Posterior vena cava (tissue), 2 donors: ENCODE results near the gene PPP1R36. TPM values are rescaled to one million over a fixed set of nuclear protein-coding genes. Genes with fewer than 3 reads are reported as not detected.
"Not testable (repeated sequence)": the region's sequence is repeated elsewhere in the genome, so short reads cannot be mapped to it uniquely, and the experiment has no call there.

ENCODE experiments used
- DNase-seq: peaks from one replicate; pipeline ENCODE4 v3.0.0-alpha.2; 2020; ENCODE audit warnings: low spot score
- intact Hi-C, 2 donors: fragments of 100-400 bp; cut with DNase I; formaldehyde crosslinking; loops; one replicate each; pipeline versions ENCODE4 v1.14.1 to v1.14.2; 2022 to 2023
- total RNA-seq, 2 donors: library from RNA; stranded (reverse); fragmentation: NEBNext Ultra II Directional; extraction: Animal tissue kit (Norgen Biotek cat#: 25700); gene quantifications; one replicate each; pipeline ENCODE4 v1.2.1, GENCODE V29; 2021
- donor health status: DM: yes; HTN: yes; CAD: no.
- donor health status: DM: yes; HTN: yes; CAD: no.

Gene PPP1R36
- total RNA-seq, 2 donors from 2014 or later: 0.62 to 0.65 TPM

DNA sequence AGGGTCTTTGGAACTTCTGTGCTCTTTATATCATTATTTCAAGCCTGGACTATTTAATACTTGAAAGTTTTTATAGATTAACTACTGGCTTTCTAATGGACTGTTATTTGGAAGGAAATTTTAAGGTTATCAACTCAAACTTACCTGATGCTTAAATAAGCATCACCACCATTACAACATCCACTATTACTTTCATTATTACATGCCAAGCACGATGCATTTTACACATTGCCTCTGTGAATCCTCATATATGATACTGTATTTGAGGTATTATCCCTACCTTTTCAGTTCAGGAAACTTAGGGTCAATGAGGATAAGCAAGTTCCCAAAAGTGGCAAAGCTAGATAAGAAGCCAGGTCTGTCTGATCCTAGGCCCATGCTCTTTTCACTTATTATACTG, 32.8 kb upstream of the PPP1R36 start:
- intact Hi-C loops: no loop called here
- DNase-seq: no peak

DNA sequence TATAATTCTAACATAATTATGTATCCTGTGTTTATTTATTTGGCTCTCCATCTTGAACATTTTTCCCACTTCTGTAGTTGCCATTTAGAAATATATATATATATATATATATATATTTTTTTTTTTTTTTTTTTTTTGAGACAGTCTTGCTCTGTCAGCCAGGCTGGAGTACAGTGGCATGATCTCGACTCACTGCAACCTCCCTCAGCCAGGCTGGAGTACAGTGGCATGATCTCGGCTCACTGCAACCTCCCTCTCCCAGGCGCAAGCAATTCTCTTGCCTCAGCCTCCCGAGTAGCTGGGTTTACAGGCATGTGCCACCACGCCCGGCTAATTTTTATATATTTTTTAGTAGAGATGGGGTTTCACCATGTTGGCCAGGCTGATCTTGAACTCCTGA, 32.1 kb upstream of the PPP1R36 start:
- intact Hi-C loops, DNase-seq: not testable (repeated sequence)

DNA sequence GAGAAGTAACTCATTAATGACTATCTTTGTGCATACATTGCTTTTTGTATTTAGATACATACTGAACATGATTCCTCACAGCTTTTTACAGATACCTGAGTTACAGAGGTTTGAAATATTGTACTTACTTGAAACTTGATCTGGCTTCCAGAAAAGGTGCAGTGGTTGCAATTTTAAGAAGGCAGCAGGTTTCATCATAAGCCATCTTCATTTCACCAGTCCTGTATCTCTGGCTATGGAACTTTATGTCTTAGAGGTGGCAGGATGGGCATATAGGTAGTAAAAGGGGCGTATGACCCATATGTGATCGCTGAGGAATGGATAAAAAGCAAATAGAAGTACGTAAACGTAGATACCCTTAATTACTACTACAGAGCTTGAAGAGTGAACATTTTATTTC, 31.5 kb upstream of the PPP1R36 start:
- intact Hi-C loops: no loop called here
- DNase-seq: no peak

DNA sequence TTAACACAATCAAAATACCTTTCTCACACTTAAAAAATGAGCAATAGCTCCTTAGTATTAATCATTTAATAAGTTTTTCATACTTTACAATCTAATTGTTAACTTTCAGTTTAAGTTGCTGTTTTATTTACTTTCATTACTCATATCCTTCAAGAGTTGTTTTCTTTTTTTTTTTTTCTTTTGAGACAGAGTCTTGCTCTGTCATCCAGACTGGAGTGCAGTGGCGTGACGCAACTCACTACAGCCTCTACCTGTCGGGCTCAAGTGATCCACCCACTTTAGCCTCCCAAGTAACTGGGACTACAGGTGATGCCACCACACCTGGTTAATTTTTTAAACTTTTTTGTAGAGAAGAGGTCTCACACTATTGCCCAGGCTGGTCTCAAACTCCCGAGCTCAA, 29.1 kb upstream of the PPP1R36 start:
- intact Hi-C loops: no loop called here
- no peak for DNase-seq

DNA sequence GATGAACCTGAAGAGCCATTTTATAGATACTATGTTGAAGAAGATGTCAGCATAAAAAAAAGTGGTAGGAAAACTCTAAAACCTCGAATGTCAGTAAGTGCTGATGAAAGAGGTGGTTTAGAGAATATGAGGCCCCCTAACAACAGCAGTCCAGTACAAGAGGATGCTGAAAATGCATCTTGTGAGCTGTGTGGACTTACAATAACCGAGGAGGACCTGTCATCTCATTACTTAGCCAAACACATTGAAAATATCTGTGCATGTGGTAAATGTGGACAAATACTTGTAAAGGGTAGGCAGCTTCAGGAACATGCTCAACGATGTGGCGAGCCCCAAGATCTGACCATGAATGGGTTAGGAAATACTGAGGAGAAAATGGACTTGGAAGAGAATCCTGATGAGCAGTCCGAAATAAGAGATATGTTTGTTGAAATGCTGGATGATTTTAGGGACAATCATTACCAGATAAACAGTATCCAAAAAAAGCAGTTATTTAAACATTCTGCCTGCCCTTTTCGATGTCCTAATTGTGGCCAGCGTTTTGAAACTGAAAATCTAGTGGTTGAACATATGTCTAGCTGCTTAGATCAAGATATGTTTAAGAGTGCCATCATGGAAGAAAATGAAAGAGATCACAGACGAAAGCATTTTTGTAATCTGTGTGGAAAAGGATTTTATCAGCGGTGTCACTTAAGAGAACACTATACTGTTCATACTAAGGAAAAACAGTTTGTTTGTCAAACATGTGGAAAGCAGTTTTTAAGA, 27.0 kb upstream of the PPP1R36 start:
- intact Hi-C loops: no loop called here
- no peak for DNase-seq

DNA sequence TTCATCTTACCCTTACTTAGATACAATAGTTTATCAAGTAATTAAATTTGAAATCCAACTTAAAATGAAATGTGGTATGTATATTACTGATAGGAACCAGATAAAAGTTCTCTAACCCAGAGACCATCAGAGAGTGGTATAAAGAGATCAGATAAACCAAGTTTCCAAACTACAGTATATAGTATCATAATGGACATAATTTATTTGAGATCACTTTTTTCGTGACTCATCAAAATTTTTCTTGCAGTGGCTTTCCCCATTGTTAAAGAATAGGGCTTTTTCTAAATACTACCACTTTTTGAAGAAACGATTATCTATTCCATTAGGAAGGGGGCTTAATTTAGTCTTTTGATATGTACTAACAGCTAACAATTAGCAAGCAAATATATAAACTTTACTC, 24.4 kb upstream of the PPP1R36 start:
- DNase-seq: no peak
- intact Hi-C loops: no loop called here

DNA sequence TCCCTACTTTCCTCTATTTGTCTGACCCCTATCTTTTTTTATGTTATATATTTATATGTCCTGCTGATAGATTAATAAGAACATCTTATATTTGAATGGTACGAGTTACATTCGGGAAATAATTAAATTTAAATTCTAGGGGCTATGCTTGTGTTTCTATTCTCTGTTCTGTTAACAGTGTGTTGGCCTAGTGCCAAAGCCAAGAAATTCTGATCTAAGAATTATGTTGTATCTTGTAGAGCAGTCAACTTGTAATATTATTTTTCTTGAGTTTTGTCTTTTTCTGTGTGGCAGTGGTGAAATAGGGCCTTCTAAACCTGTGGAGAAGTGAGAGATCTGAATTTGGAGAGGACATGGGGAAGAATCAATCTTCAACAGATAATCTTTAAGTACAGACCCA, 18.2 kb upstream of the PPP1R36 start:
- DNase-seq: no peak
- intact Hi-C loops: no loop called here

DNA sequence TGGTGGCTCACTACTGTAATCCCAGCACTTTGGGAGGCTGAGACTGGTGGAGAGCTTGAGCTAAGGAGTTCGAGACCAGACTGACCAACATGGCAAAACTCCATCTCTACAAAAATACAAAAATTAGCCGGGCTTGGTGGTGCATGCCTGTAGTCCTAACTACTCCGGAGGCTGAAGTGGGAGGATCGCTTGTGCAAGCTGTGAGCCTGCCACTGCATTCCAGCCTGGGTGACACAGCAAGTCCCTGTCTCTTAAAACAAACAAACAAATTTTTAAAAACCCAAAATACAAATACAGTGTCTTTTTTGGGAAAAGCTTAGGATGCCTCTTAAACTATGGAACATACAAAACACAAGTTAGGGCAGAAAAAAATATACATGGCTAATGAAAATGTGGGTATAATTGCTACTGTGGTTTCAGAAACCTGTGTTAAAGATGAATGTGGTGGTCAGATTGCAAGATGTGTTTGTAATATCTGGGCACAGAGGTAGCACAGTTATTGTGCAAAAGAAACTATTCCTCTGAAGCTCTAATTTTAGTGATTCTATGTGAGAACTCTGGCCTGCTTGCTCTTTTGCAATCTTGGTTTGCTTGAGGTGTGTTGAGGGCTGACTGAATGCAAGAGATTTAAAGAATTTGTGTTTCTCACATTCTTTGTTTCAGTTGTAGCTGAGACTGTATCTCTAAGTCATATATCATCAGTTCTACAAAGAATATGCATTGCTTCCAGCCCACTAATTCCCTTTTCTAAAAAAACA, 13.1 kb upstream of the PPP1R36 start:
- DNase-seq: no peak
- intact Hi-C loops: no loop called here

DNA sequence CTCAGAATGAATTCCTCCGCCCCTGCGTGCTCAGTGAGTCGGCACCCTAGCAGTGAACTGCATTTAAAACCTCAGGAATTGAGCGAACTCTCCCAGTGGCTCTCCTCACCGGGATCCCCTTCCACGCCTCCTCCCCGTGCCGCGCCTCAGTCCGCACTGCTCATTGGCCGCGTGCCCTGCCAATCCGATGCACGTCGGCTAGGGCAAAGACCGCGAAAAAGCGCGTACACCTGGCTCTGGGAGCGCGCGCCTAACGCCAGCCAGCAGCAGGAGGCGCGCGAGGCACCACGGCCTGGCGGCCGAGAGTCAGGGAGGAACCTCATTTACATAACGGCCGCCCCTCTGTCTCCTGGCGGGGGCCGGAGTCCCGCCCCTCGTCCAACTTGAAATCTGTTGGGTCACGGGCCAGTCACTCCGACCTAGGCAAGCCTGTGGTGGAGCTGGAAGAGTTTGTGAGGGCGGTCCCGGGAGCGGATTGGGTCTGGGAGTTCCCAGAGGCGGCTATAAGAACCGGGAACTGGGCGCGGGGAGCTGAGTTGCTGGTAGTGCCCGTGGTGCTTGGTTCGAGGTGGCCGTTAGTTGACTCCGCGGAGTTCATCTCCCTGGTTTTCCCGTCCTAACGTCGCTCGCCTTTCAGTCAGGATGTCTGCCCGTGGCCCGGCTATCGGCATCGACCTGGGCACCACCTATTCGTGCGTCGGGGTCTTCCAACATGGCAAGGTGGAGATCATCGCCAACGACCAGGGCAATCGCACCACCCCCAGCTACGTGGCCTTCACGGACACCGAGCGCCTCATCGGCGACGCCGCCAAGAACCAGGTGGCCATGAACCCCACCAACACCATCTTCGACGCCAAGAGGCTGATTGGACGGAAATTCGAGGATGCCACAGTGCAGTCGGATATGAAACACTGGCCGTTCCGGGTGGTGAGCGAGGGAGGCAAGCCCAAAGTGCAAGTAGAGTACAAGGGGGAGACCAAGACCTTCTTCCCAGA, 9.3 kb upstream of the PPP1R36 start, which contains the start of gene HSPA2:
TSS of gene HSPA2 (plus strand) at position 534 of the 995 bp plus-strand sequence. CDS start at position 643, 109 bp downstream.
- peak; percentile 100 for DNase-seq
- intact Hi-C loops: loop anchor here (5.0 to 10.0 kb wide), 2 partner anchors 94 to 97 kb away; no protein-coding TSS in a partner anchor

DNA sequence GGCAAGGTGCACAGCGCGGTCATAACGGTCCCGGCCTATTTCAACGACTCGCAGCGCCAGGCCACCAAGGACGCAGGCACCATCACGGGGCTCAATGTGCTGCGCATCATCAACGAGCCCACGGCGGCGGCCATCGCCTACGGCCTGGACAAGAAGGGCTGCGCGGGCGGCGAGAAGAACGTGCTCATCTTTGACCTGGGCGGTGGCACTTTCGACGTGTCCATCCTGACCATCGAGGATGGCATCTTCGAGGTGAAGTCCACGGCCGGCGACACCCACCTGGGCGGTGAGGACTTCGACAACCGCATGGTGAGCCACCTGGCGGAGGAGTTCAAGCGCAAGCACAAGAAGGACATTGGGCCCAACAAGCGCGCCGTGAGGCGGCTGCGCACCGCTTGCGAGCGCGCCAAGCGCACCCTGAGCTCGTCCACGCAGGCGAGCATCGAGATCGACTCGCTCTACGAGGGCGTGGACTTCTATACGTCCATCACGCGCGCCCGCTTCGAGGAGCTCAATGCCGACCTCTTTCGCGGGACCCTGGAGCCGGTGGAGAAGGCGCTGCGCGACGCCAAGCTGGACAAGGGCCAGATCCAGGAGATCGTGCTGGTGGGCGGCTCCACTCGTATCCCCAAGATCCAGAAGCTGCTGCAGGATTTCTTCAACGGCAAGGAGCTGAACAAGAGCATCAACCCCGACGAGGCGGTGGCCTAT, 8.3 kb upstream of the PPP1R36 start:
- intact Hi-C loops: loop anchor here (5.0 to 10.0 kb wide), 2 partner anchors 93 to 96 kb away; no protein-coding TSS in a partner anchor
- DNase-seq: peak; percentile 85

DNA sequence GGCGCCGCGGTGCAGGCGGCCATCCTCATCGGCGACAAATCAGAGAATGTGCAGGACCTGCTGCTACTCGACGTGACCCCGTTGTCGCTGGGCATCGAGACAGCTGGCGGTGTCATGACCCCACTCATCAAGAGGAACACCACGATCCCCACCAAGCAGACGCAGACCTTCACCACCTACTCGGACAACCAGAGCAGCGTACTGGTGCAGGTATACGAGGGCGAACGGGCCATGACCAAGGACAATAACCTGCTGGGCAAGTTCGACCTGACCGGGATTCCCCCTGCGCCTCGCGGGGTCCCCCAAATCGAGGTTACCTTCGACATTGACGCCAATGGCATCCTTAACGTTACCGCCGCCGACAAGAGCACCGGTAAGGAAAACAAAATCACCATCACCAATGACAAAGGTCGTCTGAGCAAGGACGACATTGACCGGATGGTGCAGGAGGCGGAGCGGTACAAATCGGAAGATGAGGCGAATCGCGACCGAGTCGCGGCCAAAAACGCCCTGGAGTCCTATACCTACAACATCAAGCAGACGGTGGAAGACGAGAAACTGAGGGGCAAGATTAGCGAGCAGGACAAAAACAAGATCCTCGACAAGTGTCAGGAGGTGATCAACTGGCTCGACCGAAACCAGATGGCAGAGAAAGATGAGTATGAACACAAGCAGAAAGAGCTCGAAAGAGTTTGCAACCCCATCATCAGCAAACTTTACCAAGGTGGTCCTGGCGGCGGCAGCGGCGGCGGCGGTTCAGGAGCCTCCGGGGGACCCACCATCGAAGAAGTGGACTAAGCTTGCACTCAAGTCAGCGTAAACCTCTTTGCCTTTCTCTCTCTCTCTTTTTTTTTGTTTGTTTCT, 7.6 kb upstream of the PPP1R36 start:
- intact Hi-C loops: loop anchor here (5.0 to 10.0 kb wide), 2 partner anchors 93 to 95 kb away; no protein-coding TSS in a partner anchor
- no peak for DNase-seq

DNA sequence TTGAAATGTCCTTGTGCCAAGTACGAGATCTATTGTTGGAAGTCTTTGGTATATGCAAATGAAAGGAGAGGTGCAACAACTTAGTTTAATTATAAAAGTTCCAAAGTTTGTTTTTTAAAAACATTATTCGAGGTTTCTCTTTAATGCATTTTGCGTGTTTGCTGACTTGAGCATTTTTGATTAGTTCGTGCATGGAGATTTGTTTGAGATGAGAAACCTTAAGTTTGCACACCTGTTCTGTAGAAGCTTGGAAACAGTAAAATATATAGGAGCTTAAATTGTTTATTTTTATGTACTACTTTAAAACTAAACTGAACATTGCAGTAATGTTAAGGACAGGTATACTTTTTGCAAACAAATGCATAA, 6.9 kb upstream of the PPP1R36 start:
- DNase-seq: no peak
- intact Hi-C loops: loop anchor here (5.0 to 10.0 kb wide), 2 partner anchors 92 to 94 kb away; no protein-coding TSS in a partner anchor

DNA sequence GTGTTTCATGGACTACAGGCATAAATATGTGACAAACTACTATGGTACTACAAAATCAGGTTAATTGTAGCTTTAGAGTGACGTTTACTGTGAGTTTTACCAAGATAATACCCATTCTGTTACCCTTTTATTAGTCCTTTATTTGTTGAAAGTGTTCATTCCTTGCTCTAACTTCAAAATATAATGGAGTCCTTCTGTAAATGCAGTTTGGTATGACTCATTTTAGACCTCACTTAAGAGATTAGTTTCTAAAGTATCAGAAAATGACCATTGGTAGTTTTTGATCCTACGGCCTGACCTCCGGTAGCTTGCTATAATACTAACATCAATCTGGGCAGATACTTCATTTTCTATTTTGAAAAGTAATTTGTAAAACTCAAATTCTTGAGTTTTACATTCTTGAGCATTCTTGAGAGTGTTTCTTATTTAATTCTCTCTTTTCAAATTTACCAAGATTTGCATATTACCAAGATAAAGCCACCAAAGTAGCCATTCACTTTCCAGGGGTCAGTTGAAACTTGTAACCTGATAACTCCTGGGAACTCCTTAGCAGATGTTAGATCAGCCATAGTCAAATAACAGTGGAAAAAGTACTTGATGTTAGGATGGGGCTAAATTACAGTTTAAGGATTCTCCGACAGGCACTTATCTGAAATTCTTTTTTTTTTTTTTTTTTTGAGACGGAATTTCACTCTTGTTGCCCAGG, 5.0 kb upstream of the PPP1R36 start:
- intact Hi-C loops: loop anchor here (5.0 to 10.0 kb wide), 2 partner anchors 90 to 93 kb away; no protein-coding TSS in a partner anchor
- DNase-seq: no peak

DNA sequence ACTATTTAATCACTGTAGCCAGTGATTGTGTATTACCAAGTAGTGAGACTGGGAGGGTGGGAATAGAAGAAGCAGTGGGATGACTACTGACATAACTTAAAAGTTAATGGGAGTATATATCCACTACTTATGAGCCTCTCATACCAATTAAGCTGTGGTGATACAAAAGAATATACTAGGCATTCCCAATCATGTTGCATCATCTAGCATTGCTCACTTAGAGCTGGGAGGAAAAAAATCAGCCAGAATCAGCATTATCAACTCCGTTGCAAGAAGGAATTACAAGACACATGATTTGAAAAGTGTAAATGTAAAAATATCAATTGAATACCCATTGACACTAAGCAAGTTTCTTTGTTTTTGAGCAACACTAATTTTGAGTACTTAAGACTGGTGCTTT, 745 bp upstream of the PPP1R36 start:
- intact Hi-C loops: loop anchor here in 1 of 2 donors (10.0 kb wide), 1 partner anchor 86 kb away; no protein-coding TSS in a partner anchor

DNA sequence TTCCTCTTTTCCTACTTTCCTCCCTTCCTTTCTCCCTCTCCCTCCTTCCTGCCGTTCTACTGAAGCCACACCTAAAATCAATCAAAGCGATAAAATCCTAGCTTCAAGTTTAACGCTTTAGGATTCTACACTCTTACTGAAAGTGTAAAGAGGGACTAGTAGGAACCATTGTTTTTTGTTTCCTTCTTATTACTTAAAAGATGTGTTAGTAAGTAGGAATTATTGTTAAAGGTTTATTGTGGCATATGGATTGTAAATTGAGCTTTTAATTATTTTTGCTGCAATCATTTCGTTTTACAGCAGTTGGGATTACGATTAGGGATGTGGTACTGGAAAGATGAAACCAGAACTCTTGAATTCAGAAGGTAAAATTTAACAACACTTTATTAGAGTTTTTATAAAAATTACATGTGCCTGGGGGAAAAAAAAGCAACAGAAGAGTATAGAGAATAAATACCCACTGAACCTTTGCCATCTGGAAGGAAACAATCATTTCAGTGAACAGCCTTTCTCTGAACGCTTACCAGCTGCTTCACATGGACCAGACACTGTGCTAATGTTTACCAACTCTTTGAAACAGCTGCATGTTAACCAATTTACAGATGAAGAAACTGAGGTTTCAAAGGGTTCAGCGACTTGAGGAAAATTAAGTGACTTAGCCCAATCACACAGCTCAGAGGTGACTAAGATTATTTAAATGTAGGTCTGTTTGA, 1.0 kb downstream of the PPP1R36 start:
- intact Hi-C loops: loop anchor here in 1 of 2 donors (5.0 kb wide), 1 partner anchor 1367 kb away; no protein-coding TSS in a partner anchor
- no peak for DNase-seq

More for the DNA sequence above, 745 bp upstream of the PPP1R36 start:
- DNase-seq: no peak

DNA sequence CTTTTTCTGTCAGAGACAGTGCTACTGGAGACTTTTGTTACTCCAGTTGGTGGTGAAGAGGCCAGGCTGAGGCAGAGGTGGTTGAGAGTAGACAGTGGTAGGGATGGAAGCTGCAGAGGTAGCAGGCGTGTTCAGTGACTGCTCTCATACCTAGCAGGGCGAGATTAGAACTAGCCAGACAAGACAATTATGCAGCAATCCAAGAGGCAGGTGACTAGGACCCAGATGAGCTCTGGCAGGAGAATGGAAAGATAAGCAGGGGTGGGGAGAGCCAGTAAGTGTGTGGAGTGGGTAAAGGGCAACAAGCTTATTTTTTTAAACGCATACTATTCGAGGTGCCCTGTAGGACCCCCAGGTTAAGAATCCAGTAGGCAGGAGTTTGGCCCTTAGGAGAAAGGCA, 4.8 kb downstream of the PPP1R36 start:
- DNase-seq: no peak
- intact Hi-C loops: loop anchor here in 1 of 2 donors (5.0 kb wide), 1 partner anchor 1363 kb away; no protein-coding TSS in a partner anchor
